ENCODE measurements around the gene VGLL3.
"Not testable (repeated sequence)": the region's sequence is repeated elsewhere in the genome, so short reads cannot be mapped to it uniquely, and the experiment has no call there.

VGLL3 gene

GRCh38 chr3:86990734-86991481 is at the start of gene VGLL3:
Gene VGLL3 (minus strand): TSS chr3:86991149. CDS start chr3:86990743, 406 bp downstream.
- peak; percentile 79 for DNase-seq (ENCODE audit: low spot score)

- no peak for DNase-seq (ENCODE audit: low spot score)
These were observed 46.7 kb upstream of the VGLL3 start for GRCh38 chr3:87037652-87038051.

GRCh38 chr3:87036671-87037070 is 45.7 kb upstream of the VGLL3 start:
- no peak for DNase-seq (ENCODE audit: low spot score)

- no peak for DNase-seq (ENCODE audit: low spot score)
These were observed 44.4 kb upstream of the VGLL3 start for GRCh38 chr3:87035339-87035738.

GRCh38 chr3:87033205-87033604 is 42.3 kb upstream of the VGLL3 start:
- DNase-seq (ENCODE audit: low spot score), result no peak

GRCh38 chr3:87025661-87026645 is 35.0 kb upstream of the VGLL3 start:
- no peak for DNase-seq (ENCODE audit: low spot score)

GRCh38 chr3:87017370-87017769 is 26.4 kb upstream of the VGLL3 start:
- DNase-seq (ENCODE audit: low spot score), result not testable (repeated sequence)

- DNase-seq (ENCODE audit: low spot score), result no peak
These were observed 18.3 kb upstream of the VGLL3 start for GRCh38 chr3:87009271-87009670.

GRCh38 chr3:87006844-87007439 is 16.0 kb upstream of the VGLL3 start:
- no peak for DNase-seq (ENCODE audit: low spot score)

- no peak for DNase-seq (ENCODE audit: low spot score)
These were observed 13.9 kb upstream of the VGLL3 start for GRCh38 chr3:87004883-87005282.

- no peak for DNase-seq (ENCODE audit: low spot score)
These were observed 11.4 kb upstream of the VGLL3 start for GRCh38 chr3:87002346-87002745.

- DNase-seq (ENCODE audit: low spot score), result no peak
These were observed 10.6 kb upstream of the VGLL3 start for GRCh38 chr3:87001473-87002098.

- no peak for DNase-seq (ENCODE audit: low spot score)
These were observed 10.0 kb upstream of the VGLL3 start for GRCh38 chr3:87000940-87001339.

- DNase-seq (ENCODE audit: low spot score), result no peak
These were observed 7.6 kb upstream of the VGLL3 start for GRCh38 chr3:86998569-86998968.

GRCh38 chr3:86996261-86996955 is 5.5 kb upstream of the VGLL3 start:
- DNase-seq (ENCODE audit: low spot score), result no peak

GRCh38 chr3:86995537-86995936 is 4.6 kb upstream of the VGLL3 start:
- DNase-seq (ENCODE audit: low spot score), result no peak

- DNase-seq (ENCODE audit: low spot score), result no peak
These were observed 2.8 kb upstream of the VGLL3 start for GRCh38 chr3:86993704-86994103.

- DNase-seq (ENCODE audit: low spot score), result no peak
These were observed 989 bp upstream of the VGLL3 start for GRCh38 chr3:86991840-86992435.

- no peak for DNase-seq (ENCODE audit: low spot score)
These were observed 500 bp upstream of the VGLL3 start for GRCh38 chr3:86991482-86991815.

GRCh38 chr3:86990012-86990733 is 776 bp downstream of the VGLL3 start:
- DNase-seq (ENCODE audit: low spot score), result no peak

GRCh38 chr3:86989611-86990010 is 1.3 kb downstream of the VGLL3 start:
- no peak for DNase-seq (ENCODE audit: low spot score)

All from D341Med (cell line).